GM12878 (cell line): ENCODE measurements around the gene ZNF827.

ENCODE experiments used
- CEBPB ChIP-seq, 2 experiments: fragments of 150-350 bp in 1 of 2; IDR thresholded peaks; 2 replicates each; pipeline ENCODE4 v1.6.1; 2012 to 2014; ENCODE audit warnings: low read depth in 2 of 2, low read length in 2 of 2, borderline replicate concordance in 1 of 2, inconsistent platforms in 1 of 2
- NFIC ChIP-seq: IDR thresholded peaks from 2 replicates; pipeline ENCODE4 v1.6.1; 2012; ENCODE audit warnings: low read depth, mild to moderate bottlenecking, inconsistent platforms, low read length, moderate library complexity
- ZNF24 ChIP-seq: fragments of 450-650 bp; IDR thresholded peaks from 2 replicates; pipeline ENCODE4 v1.6.1; 2017; ENCODE audit warnings: antibody characterized with exemption, mild to moderate bottlenecking

- TF ChIP-seq ZNF24 (no peak), NFIC (no peak), CEBPB (IDR thresholded peaks at IDR 0.05; ENCODE audit: borderline replicate concordance in 1 of 2, low read depth in 2 of 2, low read length in 2 of 2) (no peak)
Measured at GRCh38 chr4:145808848-145809512, 129.6 kb downstream of the ZNF827 start.
